Measurements from ENCODE around the gene RASL11B.

RASL11B gene

GRCh38 chr4:52843958-52844357 lies 18.2 kb upstream of the RASL11B start:
- DNase-seq, result no peak

- no peak for DNase-seq
These were observed 17.5 kb upstream of the RASL11B start for GRCh38 chr4:52844596-52844995.

GRCh38 chr4:52846502-52846901 lies 15.6 kb upstream of the RASL11B start:
- DNase-seq, result no peak

GRCh38 chr4:52848254-52848653 lies 13.9 kb upstream of the RASL11B start:
- no peak for DNase-seq

- no peak for DNase-seq
These were observed 11.6 kb upstream of the RASL11B start for GRCh38 chr4:52850406-52851124.

GRCh38 chr4:52852041-52852440 lies 10.1 kb upstream of the RASL11B start:
- DNase-seq, result no peak

GRCh38 chr4:52852711-52853110 lies 9.4 kb upstream of the RASL11B start:
- no peak for DNase-seq

GRCh38 chr4:52853351-52853750 lies 8.8 kb upstream of the RASL11B start:
- no peak for DNase-seq

GRCh38 chr4:52856801-52857200 lies 5.3 kb upstream of the RASL11B start:
- no peak for DNase-seq

GRCh38 chr4:52860361-52860760 lies 1.8 kb upstream of the RASL11B start:
- no peak for DNase-seq

GRCh38 chr4:52861171-52861823 lies 820 bp upstream of the RASL11B start:
- DNase-seq, result no peak

- DNase-seq, result no peak
These were observed 583 bp downstream of the RASL11B start for GRCh38 chr4:52862639-52863161.

GRCh38 chr4:52863324-52863723 lies 1.2 kb downstream of the RASL11B start:
- DNase-seq, result no peak

- DNase-seq, result no peak
These were observed 2.7 kb downstream of the RASL11B start for GRCh38 chr4:52864793-52865192.

- no peak for DNase-seq
These were observed 3.2 kb downstream of the RASL11B start for GRCh38 chr4:52865300-52865699.

GRCh38 chr4:52866734-52867133 lies 4.6 kb downstream of the RASL11B start:
- DNase-seq, result no peak

GRCh38 chr4:52867163-52867562 lies 5.0 kb downstream of the RASL11B start:
- no peak for DNase-seq

GRCh38 chr4:52868133-52868532 lies 6.0 kb downstream of the RASL11B start:
- DNase-seq, result no peak

- DNase-seq, result no peak
These were observed 7.1 kb downstream of the RASL11B start for GRCh38 chr4:52869196-52869595.

GRCh38 chr4:52869656-52870055 lies 7.5 kb downstream of the RASL11B start:
- DNase-seq, result no peak

- no peak for DNase-seq
These were observed 8.1 kb downstream of the RASL11B start for GRCh38 chr4:52870225-52870624.

GRCh38 chr4:52873191-52873590 lies 11.1 kb downstream of the RASL11B start:
- DNase-seq, result no peak

GRCh38 chr4:52873861-52874343 lies 11.8 kb downstream of the RASL11B start:
- no peak for DNase-seq

GRCh38 chr4:52874948-52875347 lies 12.8 kb downstream of the RASL11B start:
- no peak for DNase-seq
